IMR-90 (cell line): ENCODE results near the gene BCL2L1. TPM values are rescaled to one million over a fixed set of nuclear protein-coding genes. Genes with fewer than 3 reads are reported as not detected.
A peak's percentile ranks its signal among the peaks of the same experiment; 100 is the strongest.

Source experiments
- ATAC-seq: fragments of 200-7000 bp; cut with Tn5 transposase; 2 replicates; pipeline ENCODE4 v1.9.1; 2020; ENCODE audit warnings: low read depth, mild to moderate bottlenecking, moderate library complexity
- BruUV-seq: library from RNA; stranded (reverse); fragments of 400-500 nt; replicated peaks from 2 replicates; lab custom pipeline; 2021; lab: Mats Ljungman, UMichigan
- CTCF ChIA-PET: fragments of 300-600 bp; formaldehyde crosslinking; extraction: SDS; loops from one replicate; lab custom pipeline; 2021; ENCODE audit warnings: antibody characterized with exemption; lab: Yijun Ruan, JAX
- POLR2A ChIA-PET: fragments of 300-600 bp; sonication (Branson Sonifier 250); formaldehyde crosslinking; loops from one replicate; lab custom pipeline; 2022; ENCODE audit warnings: antibody characterized with exemption; ENCODE audit not compliant: unreplicated experiment; lab: Charles Lee
- DNase-seq: peaks from one replicate; pipeline ENCODE4 v3.0.0; 2013
- H2AFZ ChIP-seq: replicated peaks from 2 replicates; pipeline ENCODE3; 2013; ENCODE audit warnings: low read length, mild to moderate bottlenecking; ENCODE audit not compliant: poor library complexity
- H2AK5ac ChIP-seq: 2 replicates; pipeline ENCODE4 v1.6.1; 2013; ENCODE audit warnings: low read depth, low read length, inconsistent platforms
- H2AK9ac ChIP-seq: replicated peaks from 2 replicates; pipeline ENCODE3; 2013; ENCODE audit warnings: mild to moderate bottlenecking, low read depth, low read length, moderate library complexity; ENCODE audit not compliant: poor library complexity
- H2BK120ac ChIP-seq: 2 replicates; pipeline ENCODE4 v1.6.1; 2013; ENCODE audit warnings: low read depth, low read length, inconsistent platforms
- H2BK15ac ChIP-seq: 3 replicates; pipeline ENCODE4 v1.6.1; 2013; ENCODE audit warnings: low read depth, low read length, inconsistent platforms
- H2BK20ac ChIP-seq: 2 replicates; pipeline ENCODE4 v1.6.1; 2013; ENCODE audit warnings: low read depth, mild to moderate bottlenecking, inconsistent platforms, low read length, moderate library complexity
- H2BK5ac ChIP-seq: 2 replicates; pipeline ENCODE4 v1.6.1; 2013; ENCODE audit warnings: mild to moderate bottlenecking, low read depth, low read length, inconsistent platforms; ENCODE audit not compliant: poor library complexity, severe bottlenecking
- H3K14ac ChIP-seq: replicated peaks from 2 replicates; pipeline ENCODE4 v1.6.1; 2013; ENCODE audit warnings: low read depth, low read length, inconsistent platforms
- H3K18ac ChIP-seq: 2 replicates; pipeline ENCODE4 v1.6.1; 2013; ENCODE audit warnings: low read depth, low read length, control low read depth
- H3K23ac ChIP-seq: 2 replicates; pipeline ENCODE4 v1.6.1; 2013; ENCODE audit warnings: low read depth, low read length, inconsistent platforms
- H3K27ac ChIP-seq: 2 replicates; pipeline ENCODE4 v1.5.1; 2013; ENCODE audit warnings: mild to moderate bottlenecking, control low read depth, low read length; ENCODE audit not compliant: insufficient read depth
- H3K27me3 ChIP-seq: 2 replicates; pipeline ENCODE4 v1.6.1; 2013; ENCODE audit warnings: low read length; ENCODE audit not compliant: control insufficient read depth, insufficient read depth
- H3K36me3 ChIP-seq: 2 replicates; pipeline ENCODE4 v1.6.1; 2013; ENCODE audit warnings: low read length, mixed read lengths; ENCODE audit not compliant: control insufficient read depth, insufficient read depth
- H3K4ac ChIP-seq: 2 replicates; pipeline ENCODE4 v1.6.1; 2013; ENCODE audit warnings: low read depth, low read length, inconsistent platforms
- H3K4me1 ChIP-seq: 2 replicates; pipeline ENCODE4 v1.6.1; 2013; ENCODE audit warnings: low read length, mixed read lengths; ENCODE audit not compliant: control insufficient read depth, insufficient read depth
- H3K4me2 ChIP-seq: 2 replicates; pipeline ENCODE4 v1.6.1; 2013; ENCODE audit warnings: low read depth, mild to moderate bottlenecking, control low read depth, low read length, moderate library complexity
- H3K4me3 ChIP-seq: 2 replicates; pipeline ENCODE4 v1.5.1; 2013; ENCODE audit warnings: low read depth, mild to moderate bottlenecking, control low read depth, low read length, moderate library complexity; ENCODE audit not compliant: insufficient read depth
- H3K56ac ChIP-seq: 2 replicates; pipeline ENCODE4 v1.6.1; 2013; ENCODE audit warnings: low read length, inconsistent platforms; ENCODE audit not compliant: insufficient read depth; ENCODE audit errors: extremely low read depth
- H3K79me1 ChIP-seq, 2 experiments: 2 replicates each; pipeline ENCODE4 v1.6.1; 2013; ENCODE audit warnings: low read length in 2 of 2, inconsistent platforms in 1 of 2, low read depth in 1 of 2
- H3K9ac ChIP-seq: 2 replicates; pipeline ENCODE4 v1.6.1; 2013; ENCODE audit warnings: low read depth, low read length, control low read depth
- H3K9me1 ChIP-seq: 2 replicates; pipeline ENCODE4 v1.6.1; 2013; ENCODE audit warnings: low read length, inconsistent platforms; ENCODE audit not compliant: insufficient read depth
- H3K9me3 ChIP-seq: 2 replicates; pipeline ENCODE4 v1.6.1; 2013; ENCODE audit warnings: low read length; ENCODE audit not compliant: control insufficient read depth, insufficient read depth
- H4K20me1 ChIP-seq: 2 replicates; pipeline ENCODE4 v1.6.1; 2013; ENCODE audit warnings: low read length, inconsistent platforms; ENCODE audit not compliant: insufficient read depth
- H4K5ac ChIP-seq: 2 replicates; pipeline ENCODE4 v1.6.1; 2013; ENCODE audit warnings: mild to moderate bottlenecking, low read depth, low read length, control low read depth
- H4K8ac ChIP-seq, 2 experiments: 2 replicates each; pipeline ENCODE4 v1.6.1; 2013; ENCODE audit warnings: low read depth in 2 of 2, low read length in 2 of 2, control low read depth in 1 of 2, inconsistent platforms in 1 of 2
- H4K91ac ChIP-seq: 2 replicates; pipeline ENCODE4 v1.6.1; 2013; ENCODE audit warnings: low read depth, low read length, inconsistent platforms; ENCODE audit not compliant: insufficient read depth
- CTCF ChIP-seq: conservative IDR thresholded peaks from 2 replicates; pipeline ENCODE4 v1.5.1; 2012; ENCODE audit warnings: mild to moderate bottlenecking, low read depth, low read length, improper control_type of control experiment
- MAZ ChIP-seq: IDR thresholded peaks from 2 replicates; pipeline ENCODE4 v1.6.1; 2012; ENCODE audit warnings: low read depth, mild to moderate bottlenecking, low read length, improper control_type of control experiment, moderate library complexity, borderline replicate concordance
- MXI1 ChIP-seq: IDR thresholded peaks from 2 replicates; pipeline ENCODE4 v1.6.1; 2012; ENCODE audit warnings: low read depth, mild to moderate bottlenecking, low read length, moderate library complexity, borderline replicate concordance
- NFE2L2 ChIP-seq: fragments of 150-350 bp; IDR thresholded peaks from 2 replicates; pipeline ENCODE4 v1.6.1; 2016; ENCODE audit warnings: low read depth, mild to moderate bottlenecking, low read length
- POLR2A ChIP-seq: IDR thresholded peaks from 2 replicates; pipeline ENCODE4 v1.6.1; 2012; ENCODE audit warnings: mild to moderate bottlenecking, low read depth, low read length
- RAD21 ChIP-seq: IDR thresholded peaks from 2 replicates; pipeline ENCODE4 v1.6.1; 2012; ENCODE audit warnings: low read length, improper control_type of control experiment
- SMC3 ChIP-seq: fragments of 150-350 bp; IDR thresholded peaks from 2 replicates; pipeline ENCODE4 v1.6.1; 2016; ENCODE audit warnings: low read depth, mild to moderate bottlenecking, antibody characterized with exemption, low read length, moderate library complexity
- WGBS, 2 experiments: methylation state at CpG; one replicate each; pipeline versions ENCODE4 v1.1.5 to v1.1.7; 2013; ENCODE audit warnings: missing lambda C conversion rate in 2 of 2; ENCODE audit not compliant: insufficient read length in 1 of 2; ENCODE audit errors: extremely low coverage in 2 of 2; 5-methylcytosine and 5-hydroxymethylcytosine counted together
- dilution Hi-C: fragments of 300-500 bp; cut with HindIII; formaldehyde crosslinking; loops from one replicate; pipeline ENCODE4 v1.14.3; 2018; ENCODE audit warnings: low sequenced_read_pairs; ENCODE audit not compliant: unreplicated experiment
- in situ Hi-C: fragments of 300-500 bp; cut with MboI; formaldehyde crosslinking; loops from 3 replicates; pipeline ENCODE4 v1.14.3; 2019; ENCODE audit warnings: low sequenced_read_pairs, inconsistent platforms, mixed read lengths
- intact Hi-C: fragments of 100-400 bp; cut with micrococcal nuclease; formaldehyde crosslinking; loops from 2 replicates; pipeline ENCODE4 v1.10.0; 2022
- polyA plus RNA-seq, 3 experiments: library from polyadenylated mRNA; depleted of rRNA; stranded (reverse); fragments of >200 nt; gene quantifications; 2 replicates each; pipeline ENCODE4 v1.2.3, GENCODE V29; 2012; ENCODE audit warnings: low replicate concordance in 1 of 3
- total RNA-seq: library from RNA; depleted of rRNA; stranded (reverse); fragments of >200 nt; gene quantifications from 2 replicates; pipeline ENCODE4 v1.2.3, GENCODE V29; 2012

Gene BCL2L1
- total and polyA plus RNA-seq, 2 of the 4 experiments (the other 2 are of a cell fraction): 40.2 to 41.9 TPM

- TF ChIP-seq NFE2L2: no peak
- TF ChIP-seq SMC3: no peak
- no peak for TF ChIP-seq POLR2A
These were observed 23.6 kb upstream of the BCL2L1 start (continued) for GRCh38 chr20:31746068-31746878.

GRCh38 chr20:31740656-31741323, 18.1 kb upstream of the BCL2L1 start:
- ChIA-PET POLR2A (no interaction called here), CTCF (interaction anchor here (1.0 kb wide), 1 partner anchor 14 kb away, joined by 3 read pairs; no protein-coding TSS in a partner anchor)
- Histone ChIP-seq H3K79me1 (peaks cover 7 to 24% of the 10 kb centered on the region in 2 experiments; a peak in 3 of 4 replicates), H3K9ac (peak overlapping the region; percentile 69; the same call in 1 of the 2 replicates), H3K14ac (no peak overlapping the region; the same call in 1 of the 2 replicates), H3K9me1 (no peaks in the 10 kb centered on the region), H2BK5ac (peak overlapping the region; percentile 64), H4K20me1 (no peaks in the 10 kb centered on the region), H2BK20ac (0 out of 2 replicates have a peak overlapping the region, but pooled peaks have one; percentile 5), H3K23ac (peak overlapping the region; percentile 83; the same call in 1 of the 2 replicates), H3K4me3 (peak overlapping the region; percentile 33; the same call in 1 of the 2 replicates), H3K18ac (no peak overlapping the region), H3K9me3 (no peaks in the 10 kb centered on the region), H3K56ac (no peak overlapping the region), H4K91ac (no peak overlapping the region), H3K4ac (no peak overlapping the region), H4K5ac (peak overlapping the region; percentile 35; the same call in 1 of the 2 replicates), H3K36me3 (no peaks in the 10 kb centered on the region; the same call in 1 of the 2 replicates), H2AK5ac (no peak overlapping the region), H2AFZ (no peak overlapping the region), H2BK15ac (no peak overlapping the region), H3K4me1 (peaks cover 3% of the 10 kb centered on the region; the same call in 1 of the 2 replicates), H2BK120ac (0 out of 2 replicates have a peak overlapping the region, but pooled peaks have one; percentile 4), H3K4me2 (peak overlapping the region; percentile 96), H3K27ac (no peak overlapping the region), H4K8ac (peak overlapping the region in 1 of 2 experiments; percentile 53; a peak in 2 of 4 replicates), H3K27me3 (no peaks in the 10 kb centered on the region), H2AK9ac (no peak overlapping the region)
- TF ChIP-seq MAZ (no peak), NFE2L2 (no peak), RAD21 (no peak), MXI1 (no peak), CTCF (no peak)
- in situ Hi-C loops: no loop called here
- dilution Hi-C loops: no loop called here
- DNase-seq (no peak), ATAC-seq (no peak)
- BruUV-seq: no TSS peak
- intact Hi-C loops: no loop called here
- WGBS, 2 experiments: no CpG with 5 or more reads among the region's 1 CpG
